ENCODE results near the gene PACSIN3. TPM values are rescaled to one million over a fixed set of nuclear protein-coding genes. Genes with fewer than 3 reads are reported as not detected.

The PACSIN3 gene
- total RNA-seq, 1 experiment from 2014 or later: 113 TPM

DNA sequence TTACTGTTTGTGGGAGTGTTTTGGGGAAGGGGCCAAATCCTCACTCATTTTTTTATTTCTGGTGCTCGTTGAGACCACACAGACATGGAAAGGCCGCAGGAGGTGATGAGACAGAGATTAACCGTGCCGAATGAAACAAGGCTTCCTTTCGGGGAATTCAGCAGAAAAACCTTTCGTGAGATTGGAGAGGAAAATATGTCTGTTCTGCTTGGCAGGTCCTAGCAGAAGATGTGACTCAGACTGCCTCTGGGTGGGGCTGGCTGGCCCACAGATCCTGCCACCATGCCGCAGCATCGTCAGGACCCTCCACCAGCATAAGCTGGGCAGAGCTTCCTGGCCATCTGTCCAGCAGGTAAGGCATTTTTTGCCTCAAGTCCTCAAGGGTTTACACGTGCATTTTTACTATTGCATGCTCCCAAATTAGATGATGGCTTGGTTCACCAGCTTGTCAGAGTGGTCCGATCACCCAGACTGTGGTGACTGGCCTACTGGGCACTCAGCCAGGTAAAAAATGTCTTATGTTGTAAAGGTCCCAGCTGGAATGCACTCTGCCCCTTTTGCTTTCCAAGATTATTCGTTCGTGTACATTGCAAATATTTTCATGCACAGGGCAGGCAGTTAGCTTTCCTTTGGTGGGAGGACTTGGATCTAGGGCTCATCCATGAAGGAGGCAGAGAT lies 30.0 kb upstream of the PACSIN3 start:
- Histone ChIP-seq H3K4me1 (replicated peaks; ENCODE audit: insufficient read depth) (peaks cover 49% of the 10 kb centered on the region), H2AFZ (peak overlapping the region; percentile 77; the same call in 1 of the 2 replicates), H4K20me1 (ENCODE audit: insufficient read depth) (0 out of 2 replicates have a peak, but pooled peaks cover 4% of the 10 kb centered on the region), H3F3A (ENCODE audit: insufficient read depth, low read depth) (peaks cover 53% of the 10 kb centered on the region), H3K4me3 (peak overlapping the region; percentile 70), H3K4me2 (peak overlapping the region; percentile 98), H3K79me2 (ENCODE audit: low read depth) (0 out of 2 replicates have a peak, but pooled peaks cover 7% of the 10 kb centered on the region), H3K27ac (peak overlapping the region; percentile 62), H3K9me2 (ENCODE audit: insufficient read depth) (no peaks in the 10 kb centered on the region), H3K36me3 (ENCODE audit: low read depth) (no peaks in the 10 kb centered on the region), H3K27me3 (ENCODE audit: insufficient read depth, low read depth) (no peaks in the 10 kb centered on the region), H3K9me3 (ENCODE audit: insufficient read depth, low read depth) (no peaks in the 10 kb centered on the region)
- ChIA-PET POLR2A (ENCODE audit: unreplicated experiment) (interaction anchor here (0.5 to 1.2 kb wide), 4 partner anchors 29 to 707 kb away, joined by 3 to 17 read pairs (median 12); no protein-coding TSS in a partner anchor), CTCF (interaction anchor here (0.6 to 3.2 kb wide), 5 partner anchors 32 to 550 kb away, joined by 3 to 24 read pairs (median 4); partner anchors contain the start of genes ACP2 and NR1H3)
- peak; percentile 75 to 94 for DNase-seq
- intact Hi-C loops (cut with micrococcal nuclease; ENCODE audit: unreplicated experiment): loop anchor here (1.0 kb wide), 4 partner anchors 27 to 43 kb away; no protein-coding TSS in a partner anchor
- BruUV-seq (replicated peaks): no TSS peak
- TF ChIP-seq, protein P1, sequence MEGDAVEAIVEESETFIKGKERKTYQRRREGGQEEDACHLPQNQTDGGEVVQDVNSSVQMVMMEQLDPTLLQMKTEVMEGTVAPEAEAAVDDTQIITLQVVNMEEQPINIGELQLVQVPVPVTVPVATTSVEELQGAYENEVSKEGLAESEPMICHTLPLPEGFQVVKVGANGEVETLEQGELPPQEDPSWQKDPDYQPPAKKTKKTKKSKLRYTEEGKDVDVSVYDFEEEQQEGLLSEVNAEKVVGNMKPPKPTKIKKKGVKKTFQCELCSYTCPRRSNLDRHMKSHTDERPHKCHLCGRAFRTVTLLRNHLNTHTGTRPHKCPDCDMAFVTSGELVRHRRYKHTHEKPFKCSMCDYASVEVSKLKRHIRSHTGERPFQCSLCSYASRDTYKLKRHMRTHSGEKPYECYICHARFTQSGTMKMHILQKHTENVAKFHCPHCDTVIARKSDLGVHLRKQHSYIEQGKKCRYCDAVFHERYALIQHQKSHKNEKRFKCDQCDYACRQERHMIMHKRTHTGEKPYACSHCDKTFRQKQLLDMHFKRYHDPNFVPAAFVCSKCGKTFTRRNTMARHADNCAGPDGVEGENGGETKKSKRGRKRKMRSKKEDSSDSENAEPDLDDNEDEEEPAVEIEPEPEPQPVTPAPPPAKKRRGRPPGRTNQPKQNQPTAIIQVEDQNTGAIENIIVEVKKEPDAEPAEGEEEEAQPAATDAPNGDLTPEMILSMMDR (conservative IDR thresholded peaks at IDR 0.05): peak; percentile 28; the same call in 1 of the 2 replicates
- no peak for TF ChIP-seq EZH2 (IDR thresholded peaks at IDR 0.05; ENCODE audit: low read depth)

DNA sequence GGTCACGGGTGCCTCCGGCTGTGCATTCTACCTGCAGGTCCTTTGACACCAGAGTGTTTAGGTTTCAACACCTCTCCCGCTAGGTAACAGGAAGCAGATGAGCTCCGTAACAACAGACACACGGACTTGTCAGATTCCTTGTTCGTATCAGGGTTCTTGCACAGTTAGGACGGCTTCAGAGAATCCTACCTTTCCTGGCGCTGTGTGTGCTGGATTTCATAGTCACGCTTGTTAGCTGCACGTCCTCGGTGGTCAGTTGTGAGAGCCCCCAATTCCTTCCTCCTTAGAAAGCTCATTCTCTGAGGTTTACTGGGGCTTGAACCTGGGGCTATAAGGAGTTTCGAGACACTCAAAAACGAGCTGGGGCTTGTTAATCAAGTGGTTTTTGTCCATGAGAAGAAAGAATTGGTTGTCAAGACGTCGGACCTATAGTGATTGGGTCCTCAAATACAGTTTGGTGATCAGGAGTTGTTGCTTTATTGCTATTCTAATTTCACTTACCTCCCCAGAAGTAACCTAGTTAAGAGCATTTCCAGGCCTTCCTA lies 29.2 kb upstream of the PACSIN3 start:
- CTCF ChIA-PET: interaction anchor here (0.7 to 3.2 kb wide), 5 partner anchors 11 to 43 kb away, joined by 3 to 24 read pairs (median 7); partner anchors contain the start of genes ACP2, ARFGAP2 and NR1H3
- TF ChIP-seq, protein P1 (conservative IDR thresholded peaks at IDR 0.05): no peak
- no peak for TF ChIP-seq EZH2 (IDR thresholded peaks at IDR 0.05; ENCODE audit: low read depth)
- Histone ChIP-seq H2AFZ (peak overlapping the region; percentile 77), H3K4me2 (peak overlapping the region; percentile 98), H4K20me1 (ENCODE audit: insufficient read depth) (0 out of 2 replicates have a peak, but pooled peaks cover 4% of the 10 kb centered on the region), H3K9me2 (ENCODE audit: insufficient read depth) (no peaks in the 10 kb centered on the region), H3K36me3 (ENCODE audit: low read depth) (no peaks in the 10 kb centered on the region), H3K4me1 (replicated peaks; ENCODE audit: insufficient read depth) (peaks cover 42% of the 10 kb centered on the region), H3K79me2 (ENCODE audit: low read depth) (0 out of 2 replicates have a peak, but pooled peaks cover 7% of the 10 kb centered on the region), H3K27me3 (ENCODE audit: insufficient read depth, low read depth) (no peaks in the 10 kb centered on the region), H3F3A (ENCODE audit: insufficient read depth, low read depth) (peaks cover 48% of the 10 kb centered on the region), H3K4me3 (peak overlapping the region; percentile 70), H3K9me3 (ENCODE audit: insufficient read depth, low read depth) (no peaks in the 10 kb centered on the region), H3K27ac (peak overlapping the region; percentile 62)
- BruUV-seq (replicated peaks): TSS peak; percentile 34
- intact Hi-C loops (cut with micrococcal nuclease; ENCODE audit: unreplicated experiment): loop anchor here (2.0 kb wide), 1 partner anchor 53 kb away; no protein-coding TSS in a partner anchor
- DNase-seq: peak in 1 of 2 experiments; percentile 77
- POLR2A ChIA-PET (ENCODE audit: unreplicated experiment): interaction anchor here (0.5 to 1.7 kb wide), 9 partner anchors 11 to 622 kb away, joined by 3 to 69 read pairs (median 4); partner anchors contain the start of gene AMBRA1

DNA sequence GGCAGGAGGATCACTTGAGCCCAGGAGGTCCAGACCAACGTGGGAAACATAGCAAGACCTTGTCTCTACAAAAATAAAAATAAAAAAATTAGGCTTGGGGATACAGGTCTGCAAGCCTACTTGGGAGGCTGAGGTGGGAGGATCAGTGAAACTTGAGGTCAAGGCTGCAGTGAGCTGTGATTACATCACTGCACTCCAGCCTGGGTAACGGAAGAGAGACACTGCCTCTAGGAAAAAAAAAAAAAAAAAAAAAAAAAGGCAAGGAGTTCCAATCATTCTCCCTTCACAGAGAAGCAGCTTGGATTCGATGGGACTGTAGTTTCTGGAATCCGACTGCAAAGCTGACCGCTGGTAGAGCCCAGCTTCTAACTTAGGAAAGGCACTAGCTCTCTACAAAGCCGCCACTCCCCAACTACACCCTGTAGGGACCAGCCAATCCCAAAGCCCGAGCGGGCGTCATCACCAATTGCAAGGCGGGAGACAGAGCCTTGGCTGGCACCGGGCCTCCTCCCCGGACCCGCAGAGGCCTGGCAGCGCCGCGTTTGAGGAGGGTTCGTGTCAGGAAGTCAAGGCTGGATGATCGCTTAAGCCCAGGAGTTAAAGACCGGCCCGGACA lies 27.8 kb upstream of the PACSIN3 start:
- Histone ChIP-seq H3K27ac (peak overlapping the region; percentile 49), H3K4me2 (peak overlapping the region; percentile 98), H3K9me2 (ENCODE audit: insufficient read depth) (no peaks in the 10 kb centered on the region), H2AFZ (peak overlapping the region; percentile 94), H3F3A (ENCODE audit: insufficient read depth, low read depth) (peaks cover 35% of the 10 kb centered on the region), H3K4me3 (peak overlapping the region; percentile 70), H3K4me1 (replicated peaks; ENCODE audit: insufficient read depth) (peaks cover 29% of the 10 kb centered on the region), H3K27me3 (ENCODE audit: insufficient read depth, low read depth) (no peaks in the 10 kb centered on the region), H3K36me3 (ENCODE audit: low read depth) (no peaks in the 10 kb centered on the region), H3K9me3 (ENCODE audit: insufficient read depth, low read depth) (no peaks in the 10 kb centered on the region), H4K20me1 (ENCODE audit: insufficient read depth) (0 out of 2 replicates have a peak, but pooled peaks cover 4% of the 10 kb centered on the region), H3K79me2 (ENCODE audit: low read depth) (0 out of 2 replicates have a peak, but pooled peaks cover 7% of the 10 kb centered on the region)
- DNase-seq: peak; percentile 85 to 91
- CTCF ChIA-PET: interaction anchor here (0.5 to 3.2 kb wide), 5 partner anchors 29 to 515 kb away, joined by 3 to 24 read pairs (median 7); partner anchors contain the start of genes ARFGAP2 and NR1H3
- POLR2A ChIA-PET (ENCODE audit: unreplicated experiment): interaction anchor here (0.5 to 1.7 kb wide), 16 partner anchors 9 to 822 kb away, joined by 3 to 69 read pairs (median 6); partner anchors contain the start of genes ACP2 and CHRM4
- TSS peak; percentile 56 for BruUV-seq (replicated peaks)
- intact Hi-C loops (cut with micrococcal nuclease; ENCODE audit: unreplicated experiment): loop anchor here (1.0 to 2.0 kb wide), 3 partner anchors 10 to 55 kb away; no protein-coding TSS in a partner anchor
- TF ChIP-seq EZH2 (IDR thresholded peaks at IDR 0.05; ENCODE audit: low read depth): no peak
- TF ChIP-seq, protein P1 (conservative IDR thresholded peaks at IDR 0.05): no peak
